ENCODE measurements around the gene SLC7A8.

GRCh38 chr14:23110579-23111365 is 72.7 kb downstream of the SLC7A8 start:
- TF ChIP-seq POLR2A (IDR thresholded peaks at IDR 0.05; ENCODE audit: low read length) (no peak), GATA1 (IDR thresholded peaks at IDR 0.05; ENCODE audit: low read depth, low read length) (no peak)
